ENCODE data around the gene RASSF5. TPM values are rescaled to one million over a fixed set of nuclear protein-coding genes. Genes with fewer than 3 reads are reported as not detected.

Gene RASSF5
- total RNA-seq, 2 experiments from 2014 or later = 153 to 156 TPM

DNA sequence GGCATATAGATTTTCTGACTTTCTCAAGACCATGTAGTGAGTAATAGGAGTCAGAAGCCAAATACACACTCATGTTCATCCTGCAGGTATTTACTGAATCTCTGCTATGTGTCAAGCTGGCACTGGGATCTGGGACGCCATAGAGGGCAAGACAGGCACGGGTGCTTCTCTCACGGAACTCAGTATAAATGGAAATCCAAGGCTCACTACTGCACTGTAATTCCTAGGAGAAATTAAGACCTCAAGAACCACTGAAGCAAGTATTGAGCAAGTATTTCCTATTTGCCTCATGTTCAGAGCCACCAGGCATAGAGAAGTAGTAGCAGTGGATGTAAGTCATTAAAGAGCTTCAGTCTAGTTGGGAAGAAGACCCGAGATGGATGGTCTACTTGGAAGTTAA lies 66.0 kb downstream of the RASSF5 start:
- H3K27ac ChIP-seq (ENCODE audit: low read depth in 1 of 2, low read length in 2 of 2) = peak overlapping the region; percentile 93 to 95
- peaks cover 82% of the 10 kb centered on the region for H3K36me3 Mint-ChIP-seq (ENCODE audit: low read depth)
- no peak overlapping the region for H3K4me3 ChIP-seq (ENCODE audit: low read length)
- CTCF ChIA-PET = interaction anchor here (0.9 to 1.4 kb wide), 3 partner anchors 10 to 28 kb away, joined by 3 to 4 read pairs (median 3); no protein-coding TSS in a partner anchor
- H3K4me1 ChIP-seq (ENCODE audit: insufficient read depth, low read length) = peaks cover 97% of the 10 kb centered on the region
- intact Hi-C loops (cut with DNase I, micrococcal nuclease) = no loop called here
- H3K27ac Mint-ChIP-seq = peak overlapping the region; percentile 86
- TF ChIP-seq CTCF (IDR thresholded peaks at IDR 0.05) = no peak
- peaks cover 98% of the 10 kb centered on the region for H3K4me1 Mint-ChIP-seq (ENCODE audit: low read depth)
- POLR2A ChIA-PET = no interaction called here
- no peaks in the 10 kb centered on the region for H3K27me3 ChIP-seq (ENCODE audit: control insufficient read depth in 1 of 2, insufficient read depth in 2 of 2, low read length in 2 of 2)
- peaks cover 67% of the 10 kb centered on the region for H3K36me3 ChIP-seq (ENCODE audit: insufficient read depth, low read length)
- H3K9me3 ChIP-seq (ENCODE audit: control insufficient read depth in 1 of 2, insufficient read depth in 1 of 2, low read length in 2 of 2) = no peaks in the 10 kb centered on the region
- ATAC-seq (ENCODE audit: poor library complexity) (no peak), DNase-seq (no peak)
- H3K27me3 Mint-ChIP-seq = no peaks in the 10 kb centered on the region
- no peaks in the 10 kb centered on the region for H3K9me3 Mint-ChIP-seq
- peak overlapping the region; percentile 49 for H3K4me3 Mint-ChIP-seq

DNA sequence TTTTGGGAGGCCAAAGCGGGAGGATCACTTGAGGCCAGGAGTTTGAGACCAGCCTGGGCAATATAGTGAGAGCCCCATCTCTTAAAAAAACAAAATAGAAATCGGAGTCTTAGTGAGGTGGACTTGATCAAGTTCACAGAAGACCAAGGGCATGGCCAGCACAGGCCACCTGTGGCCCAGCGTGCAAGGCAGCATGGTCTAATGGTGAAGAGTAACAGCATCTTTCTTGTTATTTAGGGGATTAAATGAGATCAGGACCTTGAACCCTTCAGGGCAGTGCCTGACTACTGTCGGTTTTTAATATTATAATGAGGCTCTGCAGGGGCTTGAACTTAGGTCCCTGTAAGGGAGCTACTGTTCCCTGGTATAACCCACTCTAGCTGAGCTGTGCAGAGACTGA lies 66.4 kb downstream of the RASSF5 start:
- H3K36me3 ChIP-seq (ENCODE audit: insufficient read depth, low read length) = peaks cover 62% of the 10 kb centered on the region
- peak overlapping the region; percentile 86 for H3K27ac Mint-ChIP-seq
- CTCF ChIA-PET = interaction anchor here (0.9 to 1.2 kb wide), 2 partner anchors 11 to 29 kb away, joined by 3 read pairs; no protein-coding TSS in a partner anchor
- H3K4me1 ChIP-seq (ENCODE audit: insufficient read depth, low read length) = peaks cover 97% of the 10 kb centered on the region
- no peaks in the 10 kb centered on the region for H3K27me3 ChIP-seq (ENCODE audit: control insufficient read depth in 1 of 2, insufficient read depth in 2 of 2, low read length in 2 of 2)
- intact Hi-C loops (cut with DNase I, micrococcal nuclease) = no loop called here
- POLR2A ChIA-PET = interaction anchor here (8.3 kb wide), 1 partner anchor 7 kb away, joined by 169 read pairs; no protein-coding TSS in a partner anchor
- ATAC-seq (ENCODE audit: poor library complexity) = no peak
- peaks cover 81% of the 10 kb centered on the region for H3K36me3 Mint-ChIP-seq (ENCODE audit: low read depth)
- H3K27ac ChIP-seq (ENCODE audit: low read depth in 1 of 2, low read length in 2 of 2) = peak overlapping the region; percentile 93 to 95
- H3K9me3 ChIP-seq (ENCODE audit: control insufficient read depth in 1 of 2, insufficient read depth in 1 of 2, low read length in 2 of 2) = no peaks in the 10 kb centered on the region
- H3K4me3 ChIP-seq (ENCODE audit: low read length) = no peak overlapping the region
- no peak for TF ChIP-seq CTCF (IDR thresholded peaks at IDR 0.05)
- no peaks in the 10 kb centered on the region for H3K27me3 Mint-ChIP-seq
- no peak for DNase-seq
- peak overlapping the region; percentile 49 for H3K4me3 Mint-ChIP-seq
- H3K9me3 Mint-ChIP-seq = no peaks in the 10 kb centered on the region
- H3K4me1 Mint-ChIP-seq (ENCODE audit: low read depth) = peaks cover 98% of the 10 kb centered on the region

DNA sequence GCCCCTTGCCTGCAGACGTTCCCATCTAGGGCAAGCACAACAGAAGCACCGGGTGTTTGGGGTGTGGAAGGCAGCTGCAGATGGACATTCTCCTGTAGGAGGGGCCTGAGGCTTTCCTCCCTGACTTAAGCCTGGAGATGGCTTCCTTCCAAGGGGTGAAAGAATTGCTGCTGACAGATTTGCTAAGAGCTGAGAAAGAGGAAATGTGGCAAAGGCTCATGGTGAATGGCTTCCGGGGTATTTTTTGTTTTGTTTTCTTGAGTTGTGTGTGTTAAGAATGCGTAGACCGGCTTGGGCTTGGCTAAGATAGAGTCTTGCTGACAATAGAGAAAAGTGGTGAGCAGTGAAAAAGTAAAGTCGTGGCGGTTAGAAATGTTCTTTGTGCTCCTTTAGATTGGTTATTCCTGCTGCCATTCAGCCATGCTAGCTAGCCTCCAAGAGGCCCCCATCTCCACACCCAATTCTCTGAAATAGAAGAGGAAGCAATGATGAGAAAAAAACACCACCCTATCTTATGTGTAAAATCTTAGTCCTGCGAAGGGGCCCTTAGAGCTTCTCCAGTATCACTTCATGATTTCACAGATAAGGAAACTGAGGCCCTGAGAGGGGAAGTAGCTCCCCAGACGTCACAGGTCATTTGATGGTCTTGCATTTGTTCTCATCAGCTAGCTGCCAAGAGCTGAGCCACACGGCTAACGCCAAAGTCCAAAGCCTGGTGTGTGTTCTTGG lies 68.0 kb downstream of the RASSF5 start:
- Mint-ChIP-seq H3K27ac (peak overlapping the region; percentile 86), H3K27me3 (no peaks in the 10 kb centered on the region), H3K9me3 (no peaks in the 10 kb centered on the region), H3K36me3 (ENCODE audit: low read depth) (peaks cover 72% of the 10 kb centered on the region), H3K4me3 (peak overlapping the region; percentile 70), H3K4me1 (ENCODE audit: low read depth) (peaks cover 98% of the 10 kb centered on the region)
- Histone ChIP-seq H3K9me3 (ENCODE audit: control insufficient read depth in 1 of 2, insufficient read depth in 1 of 2, low read length in 2 of 2) (no peaks in the 10 kb centered on the region), H3K36me3 (ENCODE audit: insufficient read depth, low read length) (peaks cover 57% of the 10 kb centered on the region), H3K4me3 (ENCODE audit: low read length) (peak overlapping the region; percentile 29), H3K4me1 (ENCODE audit: insufficient read depth, low read length) (peaks cover 97% of the 10 kb centered on the region), H3K27ac (ENCODE audit: low read depth in 1 of 2, low read length in 2 of 2) (peak overlapping the region; percentile 93 to 95), H3K27me3 (ENCODE audit: control insufficient read depth in 1 of 2, insufficient read depth in 2 of 2, low read length in 2 of 2) (no peaks in the 10 kb centered on the region)
- intact Hi-C loops (cut with DNase I, micrococcal nuclease) = loop anchor here in 1 of 2 experiments (1.0 kb wide), 2 partner anchors 12 to 23 kb away; no protein-coding TSS in a partner anchor
- TF ChIP-seq CTCF (IDR thresholded peaks at IDR 0.05) = no peak
- DNase-seq = peak in 9 of 14 experiments; percentile 26 to 88 (median 56)
- peak; percentile 63 for ATAC-seq (ENCODE audit: poor library complexity)
- CTCF ChIA-PET = interaction anchor here (1.0 to 2.9 kb wide), 7 partner anchors 8 to 228 kb away, joined by 3 to 14 read pairs (median 6); partner anchors contain the start of gene EIF2D
- POLR2A ChIA-PET = interaction anchor here (0.6 to 8.3 kb wide), 13 partner anchors 8 to 1522 kb away, joined by 3 to 169 read pairs (median 5); partner anchors contain the start of genes DYRK3, EIF2D and IKBKE

All from CD4-positive, alpha-beta T cell (primary cell).